ENCODE results near the gene ARAP2.

- TF ChIP-seq POLR2AphosphoS5 (IDR thresholded peaks at IDR 0.05; ENCODE audit: low read depth): no peak
- TF ChIP-seq CTCF (conservative IDR thresholded peaks at IDR 0.05; ENCODE audit: low read depth in 2 of 2): no peak
- no peak for TF ChIP-seq EZH2 (IDR thresholded peaks at IDR 0.05; ENCODE audit: low read depth, unreplicated experiment)
- no peak for TF ChIP-seq ETS1 (IDR thresholded peaks at IDR 0.05)
- TF ChIP-seq CREB1 (CRISPR knock-in tag; IDR thresholded peaks at IDR 0.05; ENCODE audit: low read depth): no peak
- no peak for TF ChIP-seq EZH2phosphoT487 (IDR thresholded peaks at IDR 0.05; ENCODE audit: unreplicated experiment)
- no peak for TF ChIP-seq REST (IDR thresholded peaks at IDR 0.05; ENCODE audit: unreplicated experiment)
- no peak for TF ChIP-seq NANOG (IDR thresholded peaks at IDR 0.05; ENCODE audit: borderline replicate concordance)
- no peak for TF ChIP-seq JUNB (IDR thresholded peaks at IDR 0.05; ENCODE audit: unreplicated experiment)
Measured at GRCh38 chr4:36081185-36081584, 163.1 kb downstream of the ARAP2 start.

Data from GM23338 (cell line).